CD4-positive, alpha-beta memory T cell (primary cell): ENCODE measurements around the gene NPAS2. TPM values are rescaled to one million over a fixed set of nuclear protein-coding genes. Genes with fewer than 3 reads are reported as not detected.

ENCODE experiments used
- polyA plus RNA-seq, 2 donors: library from polyadenylated mRNA; unstranded; fragments of 300-500 nt; fragmentation: Illumina TruSeq; gene quantifications; one replicate each; pipeline ENCODE4 v1.2.3, GENCODE V29; 2021
- total RNA-seq, 2 experiments: library from RNA; stranded (reverse); gene quantifications; one replicate each; pipeline ENCODE4 v1.2.3, GENCODE V29; 2021

The NPAS2 gene
- total and polyA plus RNA-seq, 4 experiments from 2014 or later = 0.79 to 2.6 (median 2.1) TPM; not detected in 1

Other genes starting within 250 kb of the NPAS2 start
- gene RPL31, start 182.2 kb downstream of the NPAS2 start, total RNA-seq = 1,000 to 10,000 TPM; 2,455 to 2,531 TPM
- gene RPL31, start 182.2 kb downstream of the NPAS2 start, polyA plus RNA-seq = 1,000 to 10,000 TPM; 5,582 to 6,581 TPM